ENCODE measurements around the gene MSMO1.

The MSMO1 gene

DNA sequence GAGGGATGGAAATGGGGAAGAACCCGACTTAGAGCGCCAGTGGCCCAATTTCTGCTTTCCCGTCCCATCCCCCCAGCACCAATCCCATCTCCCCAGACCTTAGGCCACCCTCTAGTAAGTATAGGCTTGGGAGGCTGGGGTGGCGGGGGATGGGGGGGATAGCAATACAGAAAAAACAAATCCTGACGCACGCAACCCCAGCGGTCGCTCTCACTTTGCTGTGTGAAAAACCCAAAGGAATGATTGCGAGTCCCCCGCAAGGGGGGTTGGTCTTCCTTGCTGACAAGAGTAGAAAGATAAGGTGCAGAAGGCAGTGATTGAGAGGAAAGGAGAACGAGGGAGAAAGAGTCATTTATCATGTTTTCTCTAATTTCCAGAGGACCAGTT lies 52.2 kb downstream of the MSMO1 start:
- Histone ChIP-seq H4K20me1 (ENCODE audit: control insufficient read depth, insufficient read depth, low read depth, low read length) (no peaks in the 10 kb centered on the region), H3K4me2 (ENCODE audit: low read length) (no peak overlapping the region), H3F3A (ENCODE audit: control insufficient read depth, insufficient read depth) (no peaks in the 10 kb centered on the region), H3K27me3 (ENCODE audit: control insufficient read depth, low read length) (peaks cover 5% of the 10 kb centered on the region), H3K36me3 (ENCODE audit: control insufficient read depth, low read length) (no peaks in the 10 kb centered on the region), H3K4me1 (ENCODE audit: control insufficient read depth, low read length) (no peaks in the 10 kb centered on the region), H3K4me3 (ENCODE audit: low read length) (no peak overlapping the region), H3K9me2 (replicated peaks; ENCODE audit: control insufficient read depth, low read length) (no peaks in the 10 kb centered on the region), H3K9me3 (ENCODE audit: control insufficient read depth, insufficient read depth, low read length) (no peaks in the 10 kb centered on the region), H3K79me2 (ENCODE audit: control insufficient read depth, low read length) (no peaks in the 10 kb centered on the region), H3K27ac (ENCODE audit: low read depth, low read length) (no peak overlapping the region)
- TF ChIP-seq, protein P1, sequence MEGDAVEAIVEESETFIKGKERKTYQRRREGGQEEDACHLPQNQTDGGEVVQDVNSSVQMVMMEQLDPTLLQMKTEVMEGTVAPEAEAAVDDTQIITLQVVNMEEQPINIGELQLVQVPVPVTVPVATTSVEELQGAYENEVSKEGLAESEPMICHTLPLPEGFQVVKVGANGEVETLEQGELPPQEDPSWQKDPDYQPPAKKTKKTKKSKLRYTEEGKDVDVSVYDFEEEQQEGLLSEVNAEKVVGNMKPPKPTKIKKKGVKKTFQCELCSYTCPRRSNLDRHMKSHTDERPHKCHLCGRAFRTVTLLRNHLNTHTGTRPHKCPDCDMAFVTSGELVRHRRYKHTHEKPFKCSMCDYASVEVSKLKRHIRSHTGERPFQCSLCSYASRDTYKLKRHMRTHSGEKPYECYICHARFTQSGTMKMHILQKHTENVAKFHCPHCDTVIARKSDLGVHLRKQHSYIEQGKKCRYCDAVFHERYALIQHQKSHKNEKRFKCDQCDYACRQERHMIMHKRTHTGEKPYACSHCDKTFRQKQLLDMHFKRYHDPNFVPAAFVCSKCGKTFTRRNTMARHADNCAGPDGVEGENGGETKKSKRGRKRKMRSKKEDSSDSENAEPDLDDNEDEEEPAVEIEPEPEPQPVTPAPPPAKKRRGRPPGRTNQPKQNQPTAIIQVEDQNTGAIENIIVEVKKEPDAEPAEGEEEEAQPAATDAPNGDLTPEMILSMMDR (IDR thresholded peaks at IDR 0.05; ENCODE audit: low read depth, low read length, poor library complexity, severe bottlenecking): no peak
- TF ChIP-seq EZH2phosphoT487 (IDR thresholded peaks at IDR 0.05; ENCODE audit: borderline replicate concordance, low read length): no peak

DNA sequence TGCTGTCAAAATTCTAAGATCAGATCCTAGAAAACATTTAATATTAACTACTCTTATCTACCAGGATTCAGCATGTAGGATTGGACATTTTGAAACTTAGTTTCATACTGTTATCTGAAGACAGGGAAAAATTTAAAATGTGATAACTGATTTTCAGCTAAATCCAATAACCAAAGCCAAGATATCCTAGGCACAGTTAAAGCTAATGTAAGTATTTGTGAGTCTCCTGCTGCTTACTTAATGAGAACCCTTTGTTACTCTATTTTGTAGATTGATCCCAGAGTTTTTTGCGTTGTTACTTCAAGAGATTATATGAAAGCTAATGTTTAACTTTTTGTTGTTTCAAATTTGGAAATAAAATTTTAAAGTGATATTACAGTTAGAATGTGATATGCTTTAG lies 53.3 kb downstream of the MSMO1 start:
- H3K79me2 ChIP-seq (ENCODE audit: control insufficient read depth, low read length): no peaks in the 10 kb centered on the region
- no peaks in the 10 kb centered on the region for H3K9me3 ChIP-seq (ENCODE audit: control insufficient read depth, insufficient read depth, low read length)
- no peaks in the 10 kb centered on the region for H3K36me3 ChIP-seq (ENCODE audit: control insufficient read depth, low read length)
- H3K9me2 ChIP-seq (replicated peaks; ENCODE audit: control insufficient read depth, low read length): no peaks in the 10 kb centered on the region
- H3K4me2 ChIP-seq (ENCODE audit: low read length): no peak overlapping the region
- H3F3A ChIP-seq (ENCODE audit: control insufficient read depth, insufficient read depth): no peaks in the 10 kb centered on the region
- TF ChIP-seq EZH2phosphoT487 (IDR thresholded peaks at IDR 0.05; ENCODE audit: borderline replicate concordance, low read length): no peak
- TF ChIP-seq, protein P1 (IDR thresholded peaks at IDR 0.05; ENCODE audit: low read depth, low read length, poor library complexity, severe bottlenecking): no peak
- H3K27me3 ChIP-seq (ENCODE audit: control insufficient read depth, low read length): peaks cover 5% of the 10 kb centered on the region
- no peak overlapping the region for H3K4me3 ChIP-seq (ENCODE audit: low read length)
- no peaks in the 10 kb centered on the region for H4K20me1 ChIP-seq (ENCODE audit: control insufficient read depth, insufficient read depth, low read depth, low read length)
- no peak overlapping the region for H3K27ac ChIP-seq (ENCODE audit: low read depth, low read length)
- no peaks in the 10 kb centered on the region for H3K4me1 ChIP-seq (ENCODE audit: control insufficient read depth, low read length)

- peaks cover 5% of the 10 kb centered on the region for H3K27me3 ChIP-seq (ENCODE audit: control insufficient read depth, low read length)
- H3K4me3 ChIP-seq (ENCODE audit: low read length): no peak overlapping the region
- H3K79me2 ChIP-seq (ENCODE audit: control insufficient read depth, low read length): no peaks in the 10 kb centered on the region
- no peaks in the 10 kb centered on the region for H3K9me2 ChIP-seq (replicated peaks; ENCODE audit: control insufficient read depth, low read length)
- no peaks in the 10 kb centered on the region for H3K9me3 ChIP-seq (ENCODE audit: control insufficient read depth, insufficient read depth, low read length)
- no peaks in the 10 kb centered on the region for H3F3A ChIP-seq (ENCODE audit: control insufficient read depth, insufficient read depth)
- H3K36me3 ChIP-seq (ENCODE audit: control insufficient read depth, low read length): no peaks in the 10 kb centered on the region
- H3K4me1 ChIP-seq (ENCODE audit: control insufficient read depth, low read length): no peaks in the 10 kb centered on the region
- no peak overlapping the region for H3K27ac ChIP-seq (ENCODE audit: low read depth, low read length)
- no peaks in the 10 kb centered on the region for H4K20me1 ChIP-seq (ENCODE audit: control insufficient read depth, insufficient read depth, low read depth, low read length)
- TF ChIP-seq EZH2phosphoT487 (IDR thresholded peaks at IDR 0.05; ENCODE audit: borderline replicate concordance, low read length): no peak
- TF ChIP-seq, protein P1 (IDR thresholded peaks at IDR 0.05; ENCODE audit: low read depth, low read length, poor library complexity, severe bottlenecking): no peak
- no peak overlapping the region for H3K4me2 ChIP-seq (ENCODE audit: low read length)
Observed at GRCh38 chr4:165381821-165382373, 54.4 kb downstream of the MSMO1 start.

Measured in DOHH2 (cell line).